ENCODE results near the gene MB21D2. TPM values are rescaled to one million over a fixed set of nuclear protein-coding genes. Genes with fewer than 3 reads are reported as not detected.

The MB21D2 gene
- total and polyA plus RNA-seq, 2 experiments from 2014 or later: 8.1 to 35.9 TPM

DNA sequence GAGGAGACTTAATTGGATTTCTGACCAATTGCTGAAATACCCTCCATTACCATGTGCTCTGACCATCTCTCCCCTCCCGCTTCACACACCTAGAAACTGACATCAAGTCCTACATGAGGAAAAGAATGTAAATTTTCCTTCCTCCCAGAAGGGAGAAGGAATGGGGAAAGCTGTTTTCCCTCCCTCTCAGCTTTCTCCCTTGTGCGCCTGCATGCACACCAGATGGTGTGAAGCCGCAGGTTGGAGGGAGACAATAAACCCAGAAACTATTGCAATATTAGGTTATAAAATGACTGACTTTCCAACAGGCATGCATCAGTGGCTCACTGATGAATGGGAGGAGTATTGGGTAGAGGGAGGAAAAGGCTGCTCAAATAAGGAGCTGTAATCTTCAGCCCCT is 50.9 kb downstream of the MB21D2 start:
- Histone ChIP-seq H4K20me1 (replicated peaks; ENCODE audit: insufficient read depth) (peaks cover 22% of the 10 kb centered on the region; the same call in 1 of the 2 replicates), H3K79me2 (replicated peaks; ENCODE audit: insufficient read depth) (peaks cover 99% of the 10 kb centered on the region), H3K4me2 (peak overlapping the region; percentile 40; the same call in 1 of the 2 replicates), H3K9me2 (ENCODE audit: insufficient read depth) (no peaks in the 10 kb centered on the region), H3F3A (replicated peaks; ENCODE audit: low read depth) (no peaks in the 10 kb centered on the region), H3K27ac (ENCODE audit: low read depth) (0 out of 2 replicates have a peak overlapping the region, but pooled peaks have one; percentile 32), H3K4me3 (no peak overlapping the region), H2AFZ (no peak overlapping the region), H3K27me3 (ENCODE audit: insufficient read depth) (no peaks in the 10 kb centered on the region), H3K36me3 (ENCODE audit: insufficient read depth) (no peaks in the 10 kb centered on the region), H3K4me1 (ENCODE audit: insufficient read depth) (peaks cover 56% of the 10 kb centered on the region)
- Mint-ChIP-seq H3K36me3 (ENCODE audit: low read depth) (peaks cover 17% of the 10 kb centered on the region), H3K27me3 (ENCODE audit: insufficient read depth, low read depth, poor library complexity) (peaks cover 3% of the 10 kb centered on the region), H3K27ac (no peak overlapping the region), H3K4me1 (peaks cover 57% of the 10 kb centered on the region), H3K9me3 (no peaks in the 10 kb centered on the region), H3K4me3 (no peak overlapping the region)
- ATAC-seq (no peak), DNase-seq (ENCODE audit: low spot score) (no peak)
- TF ChIP-seq EZH2 (IDR thresholded peaks at IDR 0.05; ENCODE audit: low read depth, unreplicated experiment) (no peak), ZNF114 (CRISPR knock-in tag; IDR thresholded peaks at IDR 0.05) (no peak), EZH2phosphoT487 (IDR thresholded peaks at IDR 0.05; ENCODE audit: unreplicated experiment) (no peak)

DNA sequence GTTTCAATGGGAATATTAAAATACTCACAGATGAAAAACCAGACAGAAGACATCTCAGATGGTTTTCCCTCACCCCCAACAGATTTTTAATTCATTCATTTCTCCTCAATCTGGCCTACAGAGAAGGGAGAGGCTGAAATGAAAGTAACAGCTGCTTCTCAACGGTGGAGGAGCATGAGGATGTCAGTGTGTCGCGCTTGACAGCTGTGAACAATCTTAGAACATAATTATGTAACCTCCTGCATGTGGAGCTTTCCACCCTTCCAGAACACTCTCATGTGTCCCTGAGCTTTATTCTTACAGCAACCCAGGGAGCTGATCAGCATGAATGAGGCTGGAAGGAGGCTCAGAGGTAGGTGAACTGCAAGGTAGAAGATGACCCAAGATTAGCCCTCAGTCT is 52.7 kb downstream of the MB21D2 start:
- no peaks in the 10 kb centered on the region for H3K9me2 ChIP-seq (ENCODE audit: insufficient read depth)
- H3K36me3 ChIP-seq (ENCODE audit: insufficient read depth): no peaks in the 10 kb centered on the region
- Mint-ChIP-seq H3K36me3 (ENCODE audit: low read depth) (peaks cover 14% of the 10 kb centered on the region), H3K27me3 (ENCODE audit: insufficient read depth, low read depth, poor library complexity) (peaks cover 3% of the 10 kb centered on the region), H3K9me3 (no peaks in the 10 kb centered on the region), H3K4me1 (peaks cover 57% of the 10 kb centered on the region), H3K4me3 (no peak overlapping the region), H3K27ac (no peak overlapping the region)
- peaks cover 100% of the 10 kb centered on the region for H3K79me2 ChIP-seq (replicated peaks; ENCODE audit: insufficient read depth)
- H2AFZ ChIP-seq: no peak overlapping the region
- H3K4me2 ChIP-seq: no peak overlapping the region
- H3K4me3 ChIP-seq: no peak overlapping the region
- no peaks in the 10 kb centered on the region for H3F3A ChIP-seq (replicated peaks; ENCODE audit: low read depth)
- TF ChIP-seq, protein P1, sequence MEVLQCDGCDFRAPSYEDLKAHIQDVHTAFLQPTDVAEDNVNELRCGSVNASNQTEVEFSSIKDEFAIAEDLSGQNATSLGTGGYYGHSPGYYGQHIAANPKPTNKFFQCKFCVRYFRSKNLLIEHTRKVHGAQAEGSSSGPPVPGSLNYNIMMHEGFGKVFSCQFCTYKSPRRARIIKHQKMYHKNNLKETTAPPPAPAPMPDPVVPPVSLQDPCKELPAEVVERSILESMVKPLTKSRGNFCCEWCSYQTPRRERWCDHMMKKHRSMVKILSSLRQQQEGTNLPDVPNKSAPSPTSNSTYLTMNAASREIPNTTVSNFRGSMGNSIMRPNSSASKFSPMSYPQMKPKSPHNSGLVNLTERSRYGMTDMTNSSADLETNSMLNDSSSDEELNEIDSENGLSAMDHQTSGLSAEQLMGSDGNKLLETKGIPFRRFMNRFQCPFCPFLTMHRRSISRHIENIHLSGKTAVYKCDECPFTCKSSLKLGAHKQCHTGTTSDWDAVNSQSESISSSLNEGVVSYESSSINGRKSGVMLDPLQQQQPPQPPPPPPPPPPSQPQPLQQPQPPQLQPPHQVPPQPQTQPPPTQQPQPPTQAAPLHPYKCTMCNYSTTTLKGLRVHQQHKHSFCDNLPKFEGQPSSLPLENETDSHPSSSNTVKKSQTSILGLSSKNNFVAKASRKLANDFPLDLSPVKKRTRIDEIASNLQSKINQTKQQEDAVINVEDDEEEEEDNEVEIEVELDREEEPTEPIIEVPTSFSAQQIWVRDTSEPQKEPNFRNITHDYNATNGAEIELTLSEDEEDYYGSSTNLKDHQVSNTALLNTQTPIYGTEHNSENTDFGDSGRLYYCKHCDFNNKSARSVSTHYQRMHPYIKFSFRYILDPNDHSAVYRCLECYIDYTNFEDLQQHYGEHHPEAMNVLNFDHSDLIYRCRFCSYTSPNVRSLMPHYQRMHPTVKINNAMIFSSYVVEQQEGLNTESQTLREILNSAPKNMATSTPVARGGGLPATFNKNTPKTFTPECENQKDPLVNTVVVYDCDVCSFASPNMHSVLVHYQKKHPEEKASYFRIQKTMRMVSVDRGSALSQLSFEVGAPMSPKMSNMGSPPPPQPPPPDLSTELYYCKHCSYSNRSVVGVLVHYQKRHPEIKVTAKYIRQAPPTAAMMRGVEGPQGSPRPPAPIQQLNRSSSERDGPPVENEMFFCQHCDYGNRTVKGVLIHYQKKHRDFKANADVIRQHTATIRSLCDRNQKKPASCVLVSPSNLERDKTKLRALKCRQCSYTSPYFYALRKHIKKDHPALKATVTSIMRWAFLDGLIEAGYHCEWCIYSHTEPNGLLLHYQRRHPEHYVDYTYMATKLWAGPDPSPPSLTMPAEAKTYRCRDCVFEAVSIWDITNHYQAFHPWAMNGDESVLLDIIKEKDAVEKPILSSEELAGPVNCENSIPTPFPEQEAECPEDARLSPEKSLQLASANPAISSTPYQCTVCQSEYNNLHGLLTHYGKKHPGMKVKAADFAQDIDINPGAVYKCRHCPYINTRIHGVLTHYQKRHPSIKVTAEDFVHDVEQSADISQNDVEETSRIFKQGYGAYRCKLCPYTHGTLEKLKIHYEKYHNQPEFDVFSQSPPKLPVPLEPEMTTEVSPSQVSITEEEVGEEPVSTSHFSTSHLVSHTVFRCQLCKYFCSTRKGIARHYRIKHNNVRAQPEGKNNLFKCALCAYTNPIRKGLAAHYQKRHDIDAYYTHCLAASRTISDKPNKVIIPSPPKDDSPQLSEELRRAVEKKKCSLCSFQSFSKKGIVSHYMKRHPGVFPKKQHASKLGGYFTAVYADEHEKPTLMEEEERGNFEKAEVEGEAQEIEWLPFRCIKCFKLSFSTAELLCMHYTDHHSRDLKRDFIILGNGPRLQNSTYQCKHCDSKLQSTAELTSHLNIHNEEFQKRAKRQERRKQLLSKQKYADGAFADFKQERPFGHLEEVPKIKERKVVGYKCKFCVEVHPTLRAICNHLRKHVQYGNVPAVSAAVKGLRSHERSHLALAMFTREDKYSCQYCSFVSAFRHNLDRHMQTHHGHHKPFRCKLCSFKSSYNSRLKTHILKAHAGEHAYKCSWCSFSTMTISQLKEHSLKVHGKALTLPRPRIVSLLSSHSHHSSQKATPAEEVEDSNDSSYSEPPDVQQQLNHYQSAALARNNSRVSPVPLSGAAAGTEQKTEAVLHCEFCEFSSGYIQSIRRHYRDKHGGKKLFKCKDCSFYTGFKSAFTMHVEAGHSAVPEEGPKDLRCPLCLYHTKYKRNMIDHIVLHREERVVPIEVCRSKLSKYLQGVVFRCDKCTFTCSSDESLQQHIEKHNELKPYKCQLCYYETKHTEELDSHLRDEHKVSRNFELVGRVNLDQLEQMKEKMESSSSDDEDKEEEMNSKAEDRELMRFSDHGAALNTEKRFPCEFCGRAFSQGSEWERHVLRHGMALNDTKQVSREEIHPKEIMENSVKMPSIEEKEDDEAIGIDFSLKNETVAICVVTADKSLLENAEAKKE (CRISPR knock-in tag; IDR thresholded peaks at IDR 0.05): no peak
- TF ChIP-seq ZNF331 (CRISPR knock-in tag; IDR thresholded peaks at IDR 0.05; ENCODE audit: low read depth) (no peak), CREB1 (CRISPR knock-in tag; IDR thresholded peaks at IDR 0.05; ENCODE audit: low read depth) (no peak), ZNF114 (CRISPR knock-in tag; IDR thresholded peaks at IDR 0.05) (no peak)
- H3K27ac ChIP-seq (ENCODE audit: low read depth): no peak overlapping the region
- no peaks in the 10 kb centered on the region for H3K27me3 ChIP-seq (ENCODE audit: insufficient read depth)
- DNase-seq (ENCODE audit: low spot score) (no peak), ATAC-seq (no peak)
- peaks cover 57% of the 10 kb centered on the region for H3K4me1 ChIP-seq (ENCODE audit: insufficient read depth)
- H4K20me1 ChIP-seq (replicated peaks; ENCODE audit: insufficient read depth): peaks cover 25% of the 10 kb centered on the region; the same call in 1 of the 2 replicates

Measured in GM23338 (cell line).